SU-DHL-6 (cell line): ENCODE measurements around the gene KIFC1.

Source experiments
- CTCF ChIP-seq: fragments of 200-600 bp; sonication (generic); IDR thresholded peaks from one replicate; pipeline ENCODE4 v1.5.1; 2017; ENCODE audit warnings: antibody characterized with exemption, mild to moderate bottlenecking, low read length, moderate library complexity; ENCODE audit not compliant: insufficient read depth, poor library complexity, severe bottlenecking
- EZH2phosphoT487 ChIP-seq: fragments of 200-600 bp; sonication (generic), shearing (Covaris generic); conservative IDR thresholded peaks from 2 replicates; pipeline ENCODE4 v1.6.1; 2018; ENCODE audit warnings: mild to moderate bottlenecking, antibody characterized with exemption, low read length, moderate library complexity, mixed read lengths

GRCh38 chr6:33433544-33434191 is 42.0 kb downstream of the KIFC1 start:
- TF ChIP-seq CTCF (no peak), EZH2phosphoT487 (no peak)
